ENCODE data around the gene ELAC2. TPM values are rescaled to one million over a fixed set of nuclear protein-coding genes. Genes with fewer than 3 reads are reported as not detected.

ELAC2 gene
- total RNA-seq, 2 experiments from 2014 or later: 51.6 to 53.3 TPM

- Histone ChIP-seq H3K27me3 (ENCODE audit: control insufficient read depth in 1 of 2, insufficient read depth in 2 of 2, low read length in 2 of 2) (no peaks in the 10 kb centered on the region), H3K4me1 (ENCODE audit: insufficient read depth, low read length) (peaks cover 13% of the 10 kb centered on the region), H3K27ac (ENCODE audit: low read depth in 1 of 2, low read length in 2 of 2) (no peak overlapping the region), H3K36me3 (ENCODE audit: insufficient read depth, low read length) (no peaks in the 10 kb centered on the region), H3K9me3 (ENCODE audit: control insufficient read depth in 1 of 2, insufficient read depth in 1 of 2, low read length in 2 of 2) (peaks cover 0 to 8% of the 10 kb centered on the region in 2 experiments), H3K4me3 (ENCODE audit: low read length) (no peak overlapping the region)
- DNase-seq: peak in 13 of 14 experiments; percentile 10 to 79 (median 35)
- peak; percentile 90 for TF ChIP-seq CTCF (IDR thresholded peaks at IDR 0.05)
- ChIA-PET POLR2A (interaction anchor here (0.6 to 3.5 kb wide), 2 partner anchors 12 to 1897 kb away, joined by 3 to 31 read pairs; partner anchors contain the start of gene ELAC2), CTCF (interaction anchor here (0.9 to 3.6 kb wide), 8 partner anchors 9 to 1897 kb away, joined by 3 to 26 read pairs (median 3); partner anchors contain the start of genes ELAC2 and HS3ST3B1)
- peak; percentile 56 for ATAC-seq (ENCODE audit: poor library complexity)
- peaks cover 12% of the 10 kb centered on the region for H3K27me3 Mint-ChIP-seq
- no peak overlapping the region for H3K27ac Mint-ChIP-seq
- peaks cover 4% of the 10 kb centered on the region for H3K9me3 Mint-ChIP-seq
- intact Hi-C loops (cut with DNase I, micrococcal nuclease): loop anchor here (1.0 to 10.0 kb wide), 3 partner anchors 564 to 1897 kb away; no protein-coding TSS in a partner anchor
- peaks cover 13% of the 10 kb centered on the region for H3K4me1 Mint-ChIP-seq (ENCODE audit: low read depth)
- no peak overlapping the region for H3K4me3 Mint-ChIP-seq
- no peaks in the 10 kb centered on the region for H3K36me3 Mint-ChIP-seq (ENCODE audit: low read depth)
These were observed 12.9 kb upstream of the ELAC2 start for GRCh38 chr17:13030459-13031300.

- Histone ChIP-seq H3K36me3 (ENCODE audit: insufficient read depth, low read length) (no peaks in the 10 kb centered on the region), H3K4me3 (ENCODE audit: low read length) (no peak overlapping the region), H3K9me3 (ENCODE audit: control insufficient read depth in 1 of 2, insufficient read depth in 1 of 2, low read length in 2 of 2) (peaks cover 0 to 2% of the 10 kb centered on the region in 2 experiments), H3K27ac (ENCODE audit: low read depth in 1 of 2, low read length in 2 of 2) (no peak overlapping the region), H3K4me1 (ENCODE audit: insufficient read depth, low read length) (peaks cover 13% of the 10 kb centered on the region), H3K27me3 (ENCODE audit: control insufficient read depth in 1 of 2, insufficient read depth in 2 of 2, low read length in 2 of 2) (no peaks in the 10 kb centered on the region)
- peaks cover 13% of the 10 kb centered on the region for H3K4me1 Mint-ChIP-seq (ENCODE audit: low read depth)
- no peak overlapping the region for H3K4me3 Mint-ChIP-seq
- H3K27ac Mint-ChIP-seq: no peak overlapping the region
- TF ChIP-seq CTCF (IDR thresholded peaks at IDR 0.05): no peak
- POLR2A ChIA-PET: interaction anchor here (0.6 to 3.5 kb wide), 3 partner anchors 12 to 1897 kb away, joined by 3 to 31 read pairs (median 3); partner anchors contain the start of genes ELAC2 and ZNF18
- CTCF ChIA-PET: interaction anchor here (0.9 to 3.6 kb wide), 7 partner anchors 8 to 1271 kb away, joined by 3 to 26 read pairs (median 3); partner anchors contain the start of genes ELAC2 and HS3ST3B1
- intact Hi-C loops (cut with DNase I, micrococcal nuclease): loop anchor here (1.0 to 10.0 kb wide), 3 partner anchors 565 to 1897 kb away; no protein-coding TSS in a partner anchor
- ATAC-seq (ENCODE audit: poor library complexity) (no peak), DNase-seq (no peak)
- peaks cover 12% of the 10 kb centered on the region for H3K27me3 Mint-ChIP-seq
- no peaks in the 10 kb centered on the region for H3K9me3 Mint-ChIP-seq
- H3K36me3 Mint-ChIP-seq (ENCODE audit: low read depth): no peaks in the 10 kb centered on the region
These were observed 12.2 kb upstream of the ELAC2 start for GRCh38 chr17:13030056-13030455.

GRCh38 chr17:13029340-13029739, 11.5 kb upstream of the ELAC2 start:
- ATAC-seq (ENCODE audit: poor library complexity): no peak
- H3K36me3 ChIP-seq (ENCODE audit: insufficient read depth, low read length): no peaks in the 10 kb centered on the region
- H3K27me3 ChIP-seq (ENCODE audit: control insufficient read depth in 1 of 2, insufficient read depth in 2 of 2, low read length in 2 of 2): no peaks in the 10 kb centered on the region
- no peak overlapping the region for H3K4me3 ChIP-seq (ENCODE audit: low read length)
- intact Hi-C loops (cut with DNase I, micrococcal nuclease): loop anchor here in 1 of 2 experiments (10.0 kb wide), 2 partner anchors 1035 to 1175 kb away; partner anchors contain the start of gene COX10
- Mint-ChIP-seq H3K4me1 (ENCODE audit: low read depth) (peaks cover 17% of the 10 kb centered on the region), H3K36me3 (ENCODE audit: low read depth) (no peaks in the 10 kb centered on the region), H3K9me3 (no peaks in the 10 kb centered on the region), H3K4me3 (no peak overlapping the region), H3K27me3 (peaks cover 16% of the 10 kb centered on the region), H3K27ac (no peak overlapping the region)
- TF ChIP-seq CTCF (IDR thresholded peaks at IDR 0.05): no peak
- H3K27ac ChIP-seq (ENCODE audit: low read depth in 1 of 2, low read length in 2 of 2): no peak overlapping the region
- peaks cover 19% of the 10 kb centered on the region for H3K4me1 ChIP-seq (ENCODE audit: insufficient read depth, low read length)
- no peak for DNase-seq
- ChIA-PET POLR2A (interaction anchor here (0.6 to 3.5 kb wide), 2 partner anchors 11 to 1032 kb away, joined by 3 to 31 read pairs; partner anchors contain the start of genes ELAC2 and ZNF18), CTCF (interaction anchor here (0.9 to 3.6 kb wide), 4 partner anchors 8 to 27 kb away, joined by 3 to 26 read pairs (median 4); partner anchors contain the start of gene ELAC2)
- H3K9me3 ChIP-seq (ENCODE audit: control insufficient read depth in 1 of 2, insufficient read depth in 1 of 2, low read length in 2 of 2): no peaks in the 10 kb centered on the region
